Uterus (tissue), 2 donors: ENCODE results near the gene KIF1A.

ENCODE experiments used
- CTCF ChIP-seq, 4 experiments: fragments of 200-600 bp in 2 of 4; fragments of 450-650 bp in 2 of 4; sonication (generic) in 2 of 4; IDR thresholded peaks; one replicate each; pipeline ENCODE4 v1.5.1; 2016 to 2019; ENCODE audit warnings: antibody characterized with exemption in 4 of 4, mild to moderate bottlenecking in 2 of 4, moderate library complexity in 1 of 4
- POLR2A ChIP-seq, 2 donors: fragments of 450-650 bp; IDR thresholded peaks; one replicate each; pipeline ENCODE4 v1.6.1; 2016; ENCODE audit warnings: antibody characterized with exemption in 2 of 2, mild to moderate bottlenecking in 1 of 2, moderate library complexity in 1 of 2

- TF ChIP-seq CTCF (IDR thresholded peaks at IDR 0.05) (no peak), POLR2A (IDR thresholded peaks at IDR 0.05) (no peak)
Observed at GRCh38 chr2:240796543-240797499, 23.2 kb downstream of the KIF1A start.
